Neuronal stem cell (in vitro differentiated cells): Measurements from ENCODE around the gene MEN1. TPM values are rescaled to one million over a fixed set of nuclear protein-coding genes. Genes with fewer than 3 reads are reported as not detected.

ENCODE experiments used
- DNase-seq: peaks from one replicate; pipeline ENCODE4 v3.0.0-alpha.2; 2013; ENCODE audit warnings: low spot score
- H2AFZ ChIP-seq: one replicate; pipeline ENCODE4 v1.6.1; 2013; ENCODE audit warnings: mild to moderate bottlenecking, low read length, inconsistent platforms
- H2AK5ac ChIP-seq: 2 replicates; pipeline ENCODE4 v1.6.1; 2013; ENCODE audit warnings: low read depth, mild to moderate bottlenecking, inconsistent platforms, low read length, moderate library complexity, mixed read lengths
- H2BK120ac ChIP-seq: 2 replicates; pipeline ENCODE4 v1.6.1; 2013; ENCODE audit warnings: low read depth, mild to moderate bottlenecking, inconsistent platforms, low read length, moderate library complexity, mixed read lengths
- H2BK12ac ChIP-seq: one replicate; pipeline ENCODE4 v1.6.1; 2013; ENCODE audit warnings: low read length, inconsistent platforms
- H2BK15ac ChIP-seq: 2 replicates; pipeline ENCODE4 v1.6.1; 2013; ENCODE audit warnings: mild to moderate bottlenecking, low read length, inconsistent platforms, mixed read lengths
- H2BK5ac ChIP-seq: one replicate; pipeline ENCODE4 v1.6.1; 2013; ENCODE audit warnings: inconsistent platforms, mild to moderate bottlenecking, low read length, moderate library complexity
- H3K14ac ChIP-seq: one replicate; pipeline ENCODE4 v1.6.1; 2013; ENCODE audit warnings: low read length, inconsistent platforms
- H3K18ac ChIP-seq: 2 replicates; pipeline ENCODE4 v1.6.1; 2013; ENCODE audit warnings: low read length, inconsistent platforms
- H3K23ac ChIP-seq: 2 replicates; pipeline ENCODE4 v1.6.1; 2013; ENCODE audit warnings: low read depth, mild to moderate bottlenecking, mixed read lengths, low read length, inconsistent platforms; ENCODE audit not compliant: poor library complexity
- H3K27ac ChIP-seq: replicated peaks from 3 replicates; pipeline ENCODE4 v1.5.1; 2013; ENCODE audit warnings: low read length, inconsistent platforms
- H3K27me3 ChIP-seq, 3 experiments: 2 replicates each; pipeline ENCODE4 v1.6.1; 2013; ENCODE audit warnings: low read length in 3 of 3, mild to moderate bottlenecking in 2 of 3, inconsistent platforms in 1 of 3, low read depth in 1 of 3, mixed read lengths in 1 of 3, moderate library complexity in 1 of 3; ENCODE audit not compliant: control insufficient read depth in 3 of 3, insufficient read depth in 3 of 3
- H3K36me3 ChIP-seq, 2 donors: replicated peaks in 1 of 2; 2 replicates each; pipeline ENCODE4 v1.6.1; 2013; ENCODE audit warnings: low read length in 2 of 2; ENCODE audit not compliant: control insufficient read depth in 2 of 2, insufficient read depth in 2 of 2
- H3K4ac ChIP-seq: 2 replicates; pipeline ENCODE4 v1.6.1; 2013; ENCODE audit warnings: inconsistent platforms, mild to moderate bottlenecking, low read length, moderate library complexity
- H3K4me1 ChIP-seq, 2 donors: 1 replicate in 1 of 2; 2 replicates in 1 of 2; pipeline ENCODE4 v1.6.1; 2013; ENCODE audit warnings: low read length in 2 of 2, low read depth in 1 of 2; ENCODE audit not compliant: control insufficient read depth in 2 of 2, insufficient read depth in 1 of 2
- H3K4me2 ChIP-seq: one replicate; pipeline ENCODE4 v1.6.1; 2013; ENCODE audit warnings: mild to moderate bottlenecking, low read length, inconsistent platforms; ENCODE audit not compliant: insufficient read depth, poor library complexity, severe bottlenecking
- H3K4me3 ChIP-seq, 2 donors: 2 replicates each; pipeline ENCODE4 v1.5.1; 2013; ENCODE audit warnings: low read length in 2 of 2, mild to moderate bottlenecking in 2 of 2, inconsistent platforms in 1 of 2, moderate library complexity in 1 of 2
- H3K79me1 ChIP-seq: one replicate; pipeline ENCODE4 v1.6.1; 2013; ENCODE audit warnings: low read depth, mild to moderate bottlenecking, inconsistent platforms, low read length, moderate library complexity
- H3K9ac ChIP-seq: one replicate; pipeline ENCODE4 v1.6.1; 2013; ENCODE audit warnings: mild to moderate bottlenecking, low read depth, low read length, inconsistent platforms; ENCODE audit not compliant: poor library complexity
- H3K9me3 ChIP-seq, 2 donors: replicated peaks in 1 of 2; 2 replicates each; pipeline versions ENCODE3 to v1.6.1; 2013; ENCODE audit warnings: low read length in 2 of 2, mild to moderate bottlenecking in 2 of 2, inconsistent platforms in 1 of 2, low read depth in 1 of 2, mixed read lengths in 1 of 2, moderate library complexity in 1 of 2; ENCODE audit not compliant: control insufficient read depth in 2 of 2, insufficient read depth in 1 of 2
- H4K8ac ChIP-seq: one replicate; pipeline ENCODE4 v1.6.1; 2013; ENCODE audit warnings: low read depth, mild to moderate bottlenecking, inconsistent platforms, low read length, moderate library complexity
- H4K91ac ChIP-seq: one replicate; pipeline ENCODE4 v1.6.1; 2013; ENCODE audit warnings: low read length, low read depth, mild to moderate bottlenecking, inconsistent platforms; ENCODE audit not compliant: poor library complexity
- WGBS, 2 donors: extraction: QIAGEN DNeasy Blood & Tissue Kit; methylation state at CpG; one replicate each; pipeline ENCODE4 v1.1.7; 2013; ENCODE audit warnings: missing lambda C conversion rate in 2 of 2, mixed read lengths in 1 of 2; ENCODE audit not compliant: insufficient read length in 2 of 2, insufficient replicate concordance in 1 of 2; ENCODE audit errors: extremely low coverage in 2 of 2; 5-methylcytosine and 5-hydroxymethylcytosine counted together
- polyA plus RNA-seq, 2 experiments: library from polyadenylated mRNA; stranded (reverse); fragments of 200-250 nt; gene quantifications; one replicate each; pipeline ENCODE4 v1.2.3, GENCODE V29; 2013

The MEN1 gene
- polyA plus RNA-seq (2013, experiment 1 of 2) = 59.7 TPM
- 59.7 TPM for polyA plus RNA-seq (2013, experiment 2 of 2)

GRCh38 chr11:64810271-64810890 lies at the start of gene MEN1:
MEN1 (minus strand) TSS chr11:64810551; CDS start chr11:64810109, 442 bp downstream.
- no CpG with 5 or more reads among the region's 46 CpGs for WGBS, 2 donors
- peak within 1 kb of the TSS; percentile 89 to 93 for H3K4me3 ChIP-seq
- H2AK5ac ChIP-seq = peak within 1 kb of the TSS; percentile 53
- H2BK5ac ChIP-seq = no peak within 1 kb of the TSS
- peaks cover 4% of the 10 kb centered on the region for H3K79me1 ChIP-seq
- H3K4ac ChIP-seq = no peak within 1 kb of the TSS
- no peak within 1 kb of the TSS for H4K8ac ChIP-seq
- peak within 1 kb of the TSS; percentile 88 for H3K9ac ChIP-seq
- peaks cover 0 to 7% (median 0%) of the 10 kb centered on the region in 3 experiments for H3K27me3 ChIP-seq
- peak within 1 kb of the TSS; percentile 96 for H2AFZ ChIP-seq
- no peaks in the 10 kb centered on the region for H3K9me3 ChIP-seq
- peak within 1 kb of the TSS; percentile 91 for H3K18ac ChIP-seq
- peak within 1 kb of the TSS; percentile 93 for H3K4me2 ChIP-seq
- peaks cover 22 to 37% of the 10 kb centered on the region in 2 donors for H3K36me3 ChIP-seq
- peak; percentile 93 for DNase-seq
- H3K14ac ChIP-seq = peak within 1 kb of the TSS; percentile 82
- no peak within 1 kb of the TSS for H2BK12ac ChIP-seq
- H3K27ac ChIP-seq = no peak within 1 kb of the TSS
- H4K91ac ChIP-seq = no peak within 1 kb of the TSS
- no peak within 1 kb of the TSS for H2BK15ac ChIP-seq
- peaks cover 5 to 7% of the 10 kb centered on the region in 2 donors for H3K4me1 ChIP-seq
- H2BK120ac ChIP-seq = no peak within 1 kb of the TSS
- peak within 1 kb of the TSS; percentile 85 for H3K23ac ChIP-seq

GRCh38 chr11:64859542-64860414 lies 49.4 kb upstream of the MEN1 start:
- peaks cover 16% of the 10 kb centered on the region for H3K79me1 ChIP-seq
- H3K36me3 ChIP-seq = peaks cover 16 to 34% of the 10 kb centered on the region in 2 donors
- H2BK5ac ChIP-seq = no peak overlapping the region
- H3K4ac ChIP-seq = no peak overlapping the region
- WGBS, 2 donors = no CpG with 5 or more reads among the region's 33 CpGs
- H4K91ac ChIP-seq = no peak overlapping the region
- no peak overlapping the region for H3K14ac ChIP-seq
- no peaks in the 10 kb centered on the region for H3K27me3 ChIP-seq
- no peak for DNase-seq
- H3K23ac ChIP-seq = no peak overlapping the region
- no peak overlapping the region for H2BK120ac ChIP-seq
- no peak overlapping the region for H2BK15ac ChIP-seq
- no peak overlapping the region for H3K4me3 ChIP-seq
- H3K18ac ChIP-seq = peak overlapping the region; percentile 24
- H2AK5ac ChIP-seq = no peak overlapping the region
- H2BK12ac ChIP-seq = no peak overlapping the region
- no peak overlapping the region for H3K9ac ChIP-seq
- H4K8ac ChIP-seq = peak overlapping the region; percentile 21
- no peaks in the 10 kb centered on the region for H3K9me3 ChIP-seq
- H3K4me2 ChIP-seq = no peak overlapping the region
- H2AFZ ChIP-seq = no peak overlapping the region
- H3K4me1 ChIP-seq = peaks cover 24 to 28% of the 10 kb centered on the region in 2 donors
- H3K27ac ChIP-seq = no peak overlapping the region

- no peak for DNase-seq
- H3K27me3 ChIP-seq = no peaks in the 10 kb centered on the region
- no CpG with 5 or more reads among the region's 19 CpGs for WGBS, 2 donors
- no peak overlapping the region for H2BK15ac ChIP-seq
- H2AFZ ChIP-seq = no peak overlapping the region
- no peak overlapping the region for H3K14ac ChIP-seq
- H4K91ac ChIP-seq = no peak overlapping the region
- H4K8ac ChIP-seq = no peak overlapping the region
- H3K27ac ChIP-seq = no peak overlapping the region
- H3K9me3 ChIP-seq = no peaks in the 10 kb centered on the region
- peaks cover 9% of the 10 kb centered on the region for H3K79me1 ChIP-seq
- no peak overlapping the region for H3K4me2 ChIP-seq
- H2BK120ac ChIP-seq = no peak overlapping the region
- peak overlapping the region; percentile 27 for H3K9ac ChIP-seq
- H3K4me3 ChIP-seq = no peak overlapping the region
- peaks cover 14 to 17% of the 10 kb centered on the region in 2 donors for H3K4me1 ChIP-seq
- H3K18ac ChIP-seq = no peak overlapping the region
- H2BK5ac ChIP-seq = no peak overlapping the region
- no peak overlapping the region for H3K23ac ChIP-seq
- H2AK5ac ChIP-seq = no peak overlapping the region
- H3K4ac ChIP-seq = no peak overlapping the region
- H2BK12ac ChIP-seq = no peak overlapping the region
- peaks cover 19 to 42% of the 10 kb centered on the region in 2 donors for H3K36me3 ChIP-seq
Measured at GRCh38 chr11:64858467-64859263, 48.3 kb upstream of the MEN1 start.
